ENCODE data around the gene FZD8.
A peak's percentile ranks its signal among the peaks of the same experiment; 100 is the strongest.

Gene FZD8

DNA sequence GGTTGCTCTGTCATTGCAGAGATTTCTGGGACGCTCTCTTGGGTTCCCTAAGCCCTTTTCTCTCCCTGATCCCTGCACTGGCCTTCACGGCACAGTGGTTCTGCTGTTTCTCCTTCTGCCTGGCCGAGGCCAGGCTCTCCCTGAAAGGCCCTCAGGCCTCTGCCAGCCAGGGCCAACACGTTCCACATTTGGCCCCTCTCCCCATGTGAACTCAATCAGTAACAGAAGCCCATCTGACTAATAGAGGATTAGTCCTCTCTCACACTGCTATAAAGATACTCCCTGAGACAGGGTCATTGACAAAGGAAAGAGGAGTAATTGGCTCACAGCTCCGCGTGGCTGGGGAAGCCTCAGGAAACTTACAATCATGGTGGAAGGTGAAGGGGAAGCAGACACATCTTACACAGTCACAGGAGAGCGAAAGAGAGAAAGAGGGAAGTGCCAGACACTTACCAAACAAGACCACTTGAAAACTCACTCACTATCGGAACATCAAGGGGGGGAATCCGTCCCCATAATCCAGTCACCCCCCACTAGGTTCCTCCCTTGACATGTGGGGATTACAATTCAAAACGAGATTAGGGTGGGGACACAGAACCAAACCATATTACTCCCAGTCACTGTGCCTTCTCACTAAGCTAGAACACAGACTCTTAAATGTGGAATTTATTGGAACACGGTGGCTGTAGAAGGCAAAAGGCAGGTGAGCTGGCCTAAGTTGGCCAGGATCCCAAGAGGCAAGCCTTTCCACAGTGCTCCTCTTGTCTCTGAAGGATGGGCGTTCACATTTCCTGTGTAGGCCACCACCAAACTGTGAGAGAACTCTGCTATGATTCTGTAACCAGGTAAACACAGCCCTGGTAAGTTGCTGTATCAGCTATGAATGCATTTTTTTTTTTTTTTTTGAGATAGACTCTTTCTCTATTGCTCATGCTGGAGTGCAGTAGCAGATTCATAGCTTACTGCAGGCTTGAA is 8.8 kb downstream of the FZD8 start:
- no peak for ATAC-seq
- H3K36me3 Mint-ChIP-seq: no peaks in the 10 kb centered on the region
- H3K27me3 Mint-ChIP-seq: peaks cover 22% of the 10 kb centered on the region
- no peaks in the 10 kb centered on the region for H3K9me3 Mint-ChIP-seq
- no peak overlapping the region for H3K27ac Mint-ChIP-seq
- no peaks in the 10 kb centered on the region for H3K4me1 Mint-ChIP-seq
- H3K4me3 Mint-ChIP-seq: no peak overlapping the region

DNA sequence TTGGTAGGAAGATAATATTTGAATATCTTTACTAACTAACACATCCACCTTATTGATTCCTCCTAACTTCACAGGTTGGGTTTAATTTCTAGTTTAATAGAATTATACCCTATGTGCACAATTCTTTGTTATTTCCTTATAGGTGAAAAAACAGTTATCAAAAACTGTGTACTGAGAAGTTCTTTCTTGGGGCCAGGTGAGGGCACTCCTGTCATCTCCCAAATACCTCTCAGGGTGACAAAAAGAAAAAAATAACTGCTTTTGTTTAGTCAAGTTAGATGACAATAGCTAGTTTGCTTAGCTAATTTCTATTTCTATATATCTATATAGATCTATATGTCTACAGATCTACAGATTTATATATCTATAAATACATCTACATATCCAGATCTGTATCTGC is 10.1 kb downstream of the FZD8 start:
- no peak for ATAC-seq
- H3K4me1 Mint-ChIP-seq: no peaks in the 10 kb centered on the region
- H3K9me3 Mint-ChIP-seq: no peaks in the 10 kb centered on the region
- H3K36me3 Mint-ChIP-seq: no peaks in the 10 kb centered on the region
- H3K4me3 Mint-ChIP-seq: no peak overlapping the region
- H3K27me3 Mint-ChIP-seq: peaks cover 22% of the 10 kb centered on the region
- H3K27ac Mint-ChIP-seq: no peak overlapping the region

- Mint-ChIP-seq H3K36me3 (no peaks in the 10 kb centered on the region), H3K27me3 (peaks cover 16% of the 10 kb centered on the region), H3K4me3 (no peak overlapping the region), H3K27ac (no peak overlapping the region), H3K4me1 (no peaks in the 10 kb centered on the region), H3K9me3 (no peaks in the 10 kb centered on the region)
- no peak for ATAC-seq
Measured at GRCh38 chr10:35631404-35631803, 10.7 kb downstream of the FZD8 start.

GRCh38 chr10:35626971-35627507 is 15.1 kb downstream of the FZD8 start:
- Mint-ChIP-seq H3K36me3 (no peaks in the 10 kb centered on the region), H3K4me1 (no peaks in the 10 kb centered on the region), H3K4me3 (no peak overlapping the region), H3K27me3 (peaks cover 27% of the 10 kb centered on the region), H3K9me3 (peaks cover 3% of the 10 kb centered on the region), H3K27ac (no peak overlapping the region)
- ATAC-seq: no peak

DNA sequence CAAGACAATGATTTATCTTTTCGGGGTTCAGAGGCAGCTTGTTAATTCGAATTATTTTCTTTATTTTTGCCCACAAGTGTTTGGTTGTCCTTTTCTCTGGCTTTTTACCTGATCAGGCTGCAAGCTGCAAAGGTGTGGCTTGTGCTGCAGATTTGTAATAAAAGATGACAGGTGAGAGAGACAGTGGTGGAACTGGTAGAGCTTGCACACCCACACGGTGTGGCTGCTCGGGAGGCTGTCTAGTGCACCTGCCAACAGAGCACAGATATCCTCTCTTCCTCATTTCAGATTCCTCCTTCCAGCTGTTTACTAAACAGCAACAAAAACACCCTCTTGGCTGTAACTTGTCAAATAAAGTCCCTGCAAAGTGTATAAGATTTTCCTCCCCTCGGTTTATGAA is 27.8 kb downstream of the FZD8 start:
- Mint-ChIP-seq H3K4me1 (no peaks in the 10 kb centered on the region), H3K4me3 (no peak overlapping the region), H3K27me3 (peaks cover 41% of the 10 kb centered on the region), H3K9me3 (peaks cover 10% of the 10 kb centered on the region), H3K27ac (no peak overlapping the region), H3K36me3 (no peaks in the 10 kb centered on the region)
- no peak for ATAC-seq

- Mint-ChIP-seq H3K27ac (no peak overlapping the region), H3K9me3 (peaks cover 10% of the 10 kb centered on the region), H3K4me1 (no peaks in the 10 kb centered on the region), H3K27me3 (peaks cover 41% of the 10 kb centered on the region), H3K36me3 (no peaks in the 10 kb centered on the region), H3K4me3 (no peak overlapping the region)
- no peak for ATAC-seq
Measured at GRCh38 chr10:35613597-35614226, 28.4 kb downstream of the FZD8 start.

DNA sequence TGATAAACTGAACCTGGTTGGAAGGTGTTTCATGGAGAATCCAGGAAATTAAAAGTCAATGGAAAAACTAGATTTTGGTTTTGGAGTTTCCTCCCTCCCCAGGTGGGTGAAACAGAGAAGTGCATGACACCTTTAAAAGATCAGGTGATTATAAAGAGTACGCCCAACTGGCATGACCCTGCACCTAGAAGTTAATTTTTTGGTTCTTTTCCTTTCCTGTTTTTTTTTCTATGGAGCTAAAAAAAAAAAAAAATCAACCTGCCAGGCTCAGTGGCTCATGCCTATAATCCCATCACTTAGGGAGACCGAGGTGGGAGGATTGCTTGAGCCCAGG is 29.0 kb downstream of the FZD8 start:
- Mint-ChIP-seq H3K27me3 (peaks cover 41% of the 10 kb centered on the region), H3K27ac (no peak overlapping the region), H3K4me3 (no peak overlapping the region), H3K36me3 (no peaks in the 10 kb centered on the region), H3K9me3 (peaks cover 10% of the 10 kb centered on the region), H3K4me1 (no peaks in the 10 kb centered on the region)
- no peak for ATAC-seq

GRCh38 chr10:35612385-35613106 is 29.6 kb downstream of the FZD8 start:
- no peaks in the 10 kb centered on the region for H3K36me3 Mint-ChIP-seq
- peaks cover 2% of the 10 kb centered on the region for H3K4me1 Mint-ChIP-seq
- peaks cover 46% of the 10 kb centered on the region for H3K27me3 Mint-ChIP-seq
- H3K9me3 Mint-ChIP-seq: peaks cover 10% of the 10 kb centered on the region
- no peak overlapping the region for H3K4me3 Mint-ChIP-seq
- no peak for ATAC-seq
- no peak overlapping the region for H3K27ac Mint-ChIP-seq

GRCh38 chr10:35611750-35612149 is 30.3 kb downstream of the FZD8 start:
- Mint-ChIP-seq H3K4me1 (peaks cover 7% of the 10 kb centered on the region), H3K36me3 (no peaks in the 10 kb centered on the region), H3K4me3 (no peak overlapping the region), H3K9me3 (peaks cover 10% of the 10 kb centered on the region), H3K27ac (no peak overlapping the region), H3K27me3 (peaks cover 54% of the 10 kb centered on the region)
- no peak for ATAC-seq

- Mint-ChIP-seq H3K4me1 (peaks cover 11% of the 10 kb centered on the region), H3K36me3 (no peaks in the 10 kb centered on the region), H3K27me3 (peaks cover 37% of the 10 kb centered on the region), H3K27ac (no peak overlapping the region), H3K4me3 (no peak overlapping the region), H3K9me3 (peaks cover 10% of the 10 kb centered on the region)
- ATAC-seq: no peak
Measured at GRCh38 chr10:35608328-35608672, 33.8 kb downstream of the FZD8 start.

DNA sequence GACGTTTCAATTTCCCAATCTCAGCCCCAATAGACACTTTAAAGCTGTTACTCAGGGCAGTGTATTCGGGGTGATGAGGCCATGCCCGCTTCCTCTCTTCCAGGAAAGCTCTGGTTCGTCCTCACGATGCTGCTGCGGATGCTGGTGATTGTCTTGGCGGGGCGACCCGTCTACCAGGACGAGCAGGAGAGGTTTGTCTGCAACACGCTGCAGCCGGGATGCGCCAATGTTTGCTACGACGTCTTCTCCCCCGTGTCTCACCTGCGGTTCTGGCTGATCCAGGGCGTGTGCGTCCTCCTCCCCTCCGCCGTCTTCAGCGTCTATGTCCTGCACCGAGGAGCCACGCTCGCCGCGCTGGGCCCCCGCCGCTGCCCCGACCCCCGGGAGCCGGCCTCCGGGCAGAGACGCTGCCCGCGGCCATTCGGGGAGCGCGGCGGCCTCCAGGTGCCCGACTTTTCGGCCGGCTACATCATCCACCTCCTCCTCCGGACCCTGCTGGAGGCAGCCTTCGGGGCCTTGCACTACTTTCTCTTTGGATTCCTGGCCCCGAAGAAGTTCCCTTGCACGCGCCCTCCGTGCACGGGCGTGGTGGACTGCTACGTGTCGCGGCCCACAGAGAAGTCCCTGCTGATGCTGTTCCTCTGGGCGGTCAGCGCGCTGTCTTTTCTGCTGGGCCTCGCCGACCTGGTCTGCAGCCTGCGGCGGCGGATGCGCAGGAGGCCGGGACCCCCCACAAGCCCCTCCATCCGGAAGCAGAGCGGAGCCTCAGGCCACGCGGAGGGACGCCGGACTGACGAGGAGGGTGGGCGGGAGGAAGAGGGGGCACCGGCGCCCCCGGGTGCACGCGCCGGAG is 34.4 kb downstream of the FZD8 start:
- Mint-ChIP-seq H3K27ac (no peak overlapping the region), H3K4me3 (peak overlapping the region; percentile 61), H3K27me3 (peaks cover 43% of the 10 kb centered on the region), H3K36me3 (no peaks in the 10 kb centered on the region), H3K4me1 (peaks cover 12% of the 10 kb centered on the region), H3K9me3 (peaks cover 10% of the 10 kb centered on the region)
- no peak for ATAC-seq

GRCh38 chr10:35606430-35606829 is 35.7 kb downstream of the FZD8 start:
- Mint-ChIP-seq H3K36me3 (no peaks in the 10 kb centered on the region), H3K4me3 (no peak overlapping the region)

DNA sequence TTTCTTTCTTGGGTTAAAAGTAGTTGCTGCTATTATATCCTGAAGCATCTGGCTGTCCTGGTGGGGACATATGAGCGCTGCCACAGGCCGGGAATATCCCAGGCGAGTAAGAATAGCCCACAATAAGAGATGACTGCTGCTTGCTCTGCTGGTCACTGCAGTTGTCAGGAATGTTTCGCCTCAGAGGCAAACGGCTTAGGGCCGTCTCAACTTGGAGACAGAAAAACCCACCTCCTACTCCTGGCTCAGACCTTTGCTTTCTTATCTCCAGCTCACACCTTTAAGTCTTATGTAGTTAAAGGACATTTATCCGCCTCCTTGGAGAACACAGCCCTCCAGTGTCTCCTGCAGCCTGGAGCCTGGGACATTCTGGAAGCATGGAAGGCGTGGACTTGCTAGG is 36.9 kb downstream of the FZD8 start, which contains the start of gene GJD4:
TSS of gene GJD4 (plus strand) at position 151 of the 400 bp plus-strand sequence. CDS start at position 378, 227 bp downstream.
- H3K36me3 Mint-ChIP-seq: no peaks in the 10 kb centered on the region
- no peak within 1 kb of the TSS for H3K4me3 Mint-ChIP-seq
- H3K27me3 Mint-ChIP-seq: peaks cover 38% of the 10 kb centered on the region
- H3K4me1 Mint-ChIP-seq: peaks cover 12% of the 10 kb centered on the region
- H3K9me3 Mint-ChIP-seq: peaks cover 13% of the 10 kb centered on the region
- no peak within 1 kb of the TSS for H3K27ac Mint-ChIP-seq
- ATAC-seq: no peak

More at GRCh38 chr10:35606430-35606829, 35.7 kb downstream of the FZD8 start:
- H3K27ac Mint-ChIP-seq: no peak overlapping the region
- H3K9me3 Mint-ChIP-seq: peaks cover 12% of the 10 kb centered on the region
- peaks cover 44% of the 10 kb centered on the region for H3K27me3 Mint-ChIP-seq
- ATAC-seq: no peak
- H3K4me1 Mint-ChIP-seq: peaks cover 12% of the 10 kb centered on the region

DNA sequence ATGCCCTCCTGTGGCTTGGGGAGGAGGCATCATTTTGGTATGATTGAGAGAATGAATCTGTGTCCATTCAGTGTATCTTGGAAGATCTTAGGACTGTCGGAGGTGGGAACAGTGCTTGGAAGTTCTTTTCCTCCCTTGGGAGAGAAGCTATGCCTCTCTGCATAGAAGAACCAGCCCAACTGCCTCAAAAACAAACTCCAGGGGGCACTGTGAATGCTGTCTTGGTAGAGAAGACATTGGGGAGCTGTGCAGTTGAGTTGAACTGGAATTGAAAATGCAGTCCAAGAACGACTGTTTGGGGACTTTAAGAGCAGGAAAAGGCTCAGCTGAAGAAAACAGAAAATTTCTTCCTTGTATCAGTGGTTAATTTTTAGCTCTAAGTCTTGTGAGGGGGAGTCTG is 41.9 kb downstream of the FZD8 start:
- Mint-ChIP-seq H3K4me1 (peaks cover 6% of the 10 kb centered on the region), H3K4me3 (no peak overlapping the region), H3K27ac (no peak overlapping the region), H3K27me3 (peaks cover 25% of the 10 kb centered on the region), H3K36me3 (no peaks in the 10 kb centered on the region), H3K9me3 (peaks cover 10% of the 10 kb centered on the region)
- ATAC-seq: no peak

All from stimulated activated memory B cell treated with anti-CD40 and anti-IgM and Interleukin-4, amounts not matched to agents 10 μg/mL and 1 μg/mL and 100 μg/mL, for 72 hours (primary cell).